Measurements from ENCODE around the gene SENP1.
A peak's percentile ranks its signal among the peaks of the same experiment; 100 is the strongest.

Gene SENP1

DNA sequence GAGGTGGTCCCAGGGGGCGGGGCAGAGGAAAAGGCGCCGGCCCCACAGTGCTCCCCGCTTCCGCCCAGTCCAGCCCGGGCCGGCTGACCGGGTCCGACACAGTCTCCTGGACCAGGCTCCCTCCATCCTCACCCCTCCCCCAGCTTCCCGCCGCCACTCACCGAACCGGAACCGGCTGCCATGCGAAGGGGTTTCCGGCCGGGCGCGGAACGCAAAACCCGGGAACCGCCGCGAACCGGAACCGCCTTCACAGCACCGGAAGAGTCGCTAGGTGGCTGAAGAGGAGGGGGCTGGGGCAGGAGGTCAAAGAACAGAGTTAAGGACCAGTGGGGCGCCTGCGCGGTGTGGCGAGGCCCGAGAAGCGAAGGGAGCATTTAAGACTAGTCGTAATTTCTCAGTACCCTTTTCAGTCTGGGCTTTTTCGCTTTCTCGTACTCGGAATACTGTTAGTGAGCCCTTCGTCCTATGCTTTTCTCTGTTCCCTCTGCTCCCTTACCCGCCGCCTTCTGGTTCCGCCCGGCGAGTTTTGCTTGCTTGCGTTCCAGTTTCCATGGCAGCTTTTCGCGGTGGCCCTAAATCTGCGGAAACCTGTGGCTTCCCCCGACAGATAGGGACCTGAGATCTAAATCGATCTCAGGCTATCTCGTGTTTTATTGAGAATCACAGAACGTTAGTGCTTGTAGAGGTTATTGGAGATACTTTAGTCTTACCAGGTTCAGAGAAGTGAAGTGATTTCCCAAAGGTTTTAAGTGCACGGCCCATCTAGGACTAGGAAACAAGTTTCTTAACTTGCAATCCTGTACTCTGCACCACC is at the start of gene SENP1:
SENP1 (minus strand) TSS at position 213 of the 814 bp plus-strand sequence. CDS start 4,607 bp downstream, outside the sequence.
- TF ChIP-seq, protein P1, sequence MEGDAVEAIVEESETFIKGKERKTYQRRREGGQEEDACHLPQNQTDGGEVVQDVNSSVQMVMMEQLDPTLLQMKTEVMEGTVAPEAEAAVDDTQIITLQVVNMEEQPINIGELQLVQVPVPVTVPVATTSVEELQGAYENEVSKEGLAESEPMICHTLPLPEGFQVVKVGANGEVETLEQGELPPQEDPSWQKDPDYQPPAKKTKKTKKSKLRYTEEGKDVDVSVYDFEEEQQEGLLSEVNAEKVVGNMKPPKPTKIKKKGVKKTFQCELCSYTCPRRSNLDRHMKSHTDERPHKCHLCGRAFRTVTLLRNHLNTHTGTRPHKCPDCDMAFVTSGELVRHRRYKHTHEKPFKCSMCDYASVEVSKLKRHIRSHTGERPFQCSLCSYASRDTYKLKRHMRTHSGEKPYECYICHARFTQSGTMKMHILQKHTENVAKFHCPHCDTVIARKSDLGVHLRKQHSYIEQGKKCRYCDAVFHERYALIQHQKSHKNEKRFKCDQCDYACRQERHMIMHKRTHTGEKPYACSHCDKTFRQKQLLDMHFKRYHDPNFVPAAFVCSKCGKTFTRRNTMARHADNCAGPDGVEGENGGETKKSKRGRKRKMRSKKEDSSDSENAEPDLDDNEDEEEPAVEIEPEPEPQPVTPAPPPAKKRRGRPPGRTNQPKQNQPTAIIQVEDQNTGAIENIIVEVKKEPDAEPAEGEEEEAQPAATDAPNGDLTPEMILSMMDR (IDR thresholded peaks at IDR 0.05; ENCODE audit: low read depth, low read length), result no peak
- DNase-seq (ENCODE audit: extremely low read depth, low read depth), result peak; percentile 62

DNA sequence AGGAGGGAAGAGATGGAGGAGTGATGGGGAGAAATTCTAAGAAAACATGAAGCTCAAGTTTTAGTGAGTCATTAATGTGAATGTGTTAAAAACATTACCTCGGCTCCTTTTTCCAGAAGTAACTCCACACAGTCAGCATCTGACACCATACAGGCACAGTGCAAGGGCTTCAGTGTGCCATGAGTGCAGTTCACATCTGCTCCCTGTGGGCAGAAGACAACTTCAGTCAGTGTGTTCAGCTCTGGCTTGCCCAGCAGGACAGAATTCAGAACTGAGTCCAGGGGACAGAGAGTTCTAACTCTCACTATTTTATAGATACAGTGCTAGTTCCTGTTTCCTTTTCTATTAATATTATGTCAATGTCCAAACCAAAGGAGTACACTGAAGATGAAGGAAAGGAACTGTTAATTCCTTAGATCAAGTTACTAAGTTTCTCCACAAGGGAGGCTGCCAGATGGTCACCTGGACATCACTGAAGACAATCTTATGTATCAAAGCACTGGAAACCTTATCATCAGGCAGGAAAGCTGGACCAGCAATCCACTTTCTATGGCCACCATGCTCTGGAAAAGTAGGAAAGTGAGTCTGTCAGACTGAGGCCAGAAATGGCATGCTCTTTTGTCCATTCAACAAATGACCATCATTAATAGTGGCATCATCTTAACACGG is 45.4 kb upstream of the SENP1 start:
- TF ChIP-seq, protein P1 (IDR thresholded peaks at IDR 0.05; ENCODE audit: low read depth, low read length), result no peak
- DNase-seq (ENCODE audit: extremely low read depth, low read depth), result no peak

DNA sequence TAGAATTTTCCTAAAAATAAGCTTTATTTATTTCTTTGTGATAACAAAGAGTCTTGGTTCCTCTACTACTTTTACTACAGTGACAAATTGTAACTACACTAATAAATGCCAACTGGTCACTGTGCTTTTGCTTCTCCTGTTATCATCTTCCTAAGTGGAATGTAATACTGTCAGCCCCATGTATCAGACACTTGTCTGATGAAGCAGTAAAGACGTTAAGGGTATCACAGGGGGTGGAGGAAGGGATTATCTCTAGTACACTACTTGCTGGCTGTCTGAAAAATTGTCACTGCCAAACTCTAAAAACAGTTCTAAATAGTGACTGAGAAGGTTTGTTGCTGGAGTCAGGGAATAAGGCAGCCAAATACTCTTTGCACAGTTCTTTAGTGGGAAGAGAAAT is 40.1 kb upstream of the SENP1 start:
- TF ChIP-seq, protein P1 (IDR thresholded peaks at IDR 0.05; ENCODE audit: low read depth, low read length), result no peak
- no peak for DNase-seq (ENCODE audit: extremely low read depth, low read depth)

DNA sequence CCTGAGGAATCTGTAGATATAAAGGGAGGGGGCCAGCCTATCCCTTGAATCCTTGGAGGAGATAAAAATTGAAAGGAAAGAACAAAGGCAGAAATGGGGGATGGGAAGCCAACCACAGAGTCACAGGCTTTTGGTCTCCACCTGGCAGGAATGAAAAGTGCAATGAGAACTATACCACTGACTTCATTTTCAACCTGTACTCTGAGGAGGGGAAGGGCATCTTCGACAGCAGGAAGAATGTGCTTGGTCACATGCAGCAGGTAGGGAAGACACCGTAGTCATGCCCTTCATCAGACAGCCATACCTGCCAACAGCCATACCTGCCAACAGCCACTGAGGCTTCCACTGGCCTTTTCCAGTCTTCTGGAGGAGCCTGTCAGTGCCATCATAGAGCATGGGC is 38.0 kb upstream of the SENP1 start:
- TF ChIP-seq, protein P1 (IDR thresholded peaks at IDR 0.05; ENCODE audit: low read depth, low read length), result no peak
- DNase-seq (ENCODE audit: extremely low read depth, low read depth), result no peak

DNA sequence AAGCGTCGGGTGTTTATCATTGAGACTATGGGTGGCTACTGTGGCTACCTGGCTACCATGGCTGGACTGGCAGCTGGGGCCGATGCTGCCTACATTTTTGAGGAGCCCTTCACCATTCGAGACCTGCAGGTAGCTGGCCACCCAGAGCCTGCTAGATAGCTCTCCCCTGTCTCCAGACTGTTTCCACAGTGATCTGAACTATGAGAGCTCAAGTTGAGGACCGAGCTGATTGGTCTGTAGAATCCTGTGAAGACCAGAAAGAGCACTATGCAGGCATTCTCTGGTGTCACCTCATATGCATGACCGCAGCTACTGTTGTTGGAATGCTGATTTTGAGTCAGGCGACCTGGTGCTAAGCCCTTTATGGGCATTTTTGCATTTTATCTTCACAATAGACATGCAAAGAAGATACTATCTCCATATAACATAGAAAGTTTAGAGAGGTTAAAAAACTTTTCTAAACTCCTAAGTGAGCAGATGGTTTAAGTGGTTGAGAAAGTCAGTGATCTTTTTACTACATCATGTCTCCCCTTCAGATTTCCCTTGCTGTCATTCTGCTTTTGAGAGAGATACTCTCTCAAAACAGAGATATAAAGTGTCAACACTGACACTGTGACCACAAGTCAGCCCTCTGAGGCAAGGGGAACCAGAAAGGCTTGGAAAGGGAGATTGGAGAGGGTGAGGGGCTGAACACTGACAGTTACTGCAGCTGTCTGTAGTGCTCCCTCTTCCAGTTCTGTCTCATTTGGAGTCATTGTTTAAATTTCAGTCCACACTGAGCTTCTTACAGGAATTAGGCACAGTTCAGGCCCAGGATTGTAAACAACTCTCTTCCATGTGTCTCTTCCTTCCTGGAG is 37.2 kb upstream of the SENP1 start:
- TF ChIP-seq, protein P1 (IDR thresholded peaks at IDR 0.05; ENCODE audit: low read depth, low read length), result no peak
- DNase-seq (ENCODE audit: extremely low read depth, low read depth), result no peak

DNA sequence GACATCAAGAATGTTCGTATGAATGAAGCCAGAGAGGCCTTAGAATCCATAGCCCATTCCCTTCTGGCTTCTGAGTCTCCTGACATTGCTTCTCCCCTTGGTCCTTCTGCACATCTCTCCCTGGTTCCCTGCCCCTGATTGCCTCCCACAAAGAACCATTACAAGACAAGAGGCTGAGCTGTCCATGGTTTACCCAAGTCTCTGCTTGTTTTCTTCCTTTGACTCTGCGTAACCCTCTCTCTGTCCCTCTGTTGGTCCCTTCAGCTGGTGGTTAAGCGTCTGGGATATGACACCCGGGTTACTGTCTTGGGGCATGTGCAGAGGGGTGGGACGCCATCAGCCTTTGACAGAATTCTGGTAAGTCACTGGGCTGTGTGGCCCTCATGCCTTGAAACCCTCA is 29.1 kb upstream of the SENP1 start:
- TF ChIP-seq, protein P1 (IDR thresholded peaks at IDR 0.05; ENCODE audit: low read depth, low read length), result no peak
- DNase-seq (ENCODE audit: extremely low read depth, low read depth), result no peak
